Measurements from ENCODE around the gene OTULINL. TPM values are rescaled to one million over a fixed set of nuclear protein-coding genes. Genes with fewer than 3 reads are reported as not detected.
A peak's percentile ranks its signal among the peaks of the same experiment; 100 is the strongest.
"Not testable (repeated sequence)": the region's sequence is repeated elsewhere in the genome, so short reads cannot be mapped to it uniquely, and the experiment has no call there.

The OTULINL gene
- 10 to 100 TPM; 10.4 to 40.7 (median 14.7) TPM for polyA plus RNA-seq (ENCODE audit: insufficient read length in 4 of 4)

DNA sequence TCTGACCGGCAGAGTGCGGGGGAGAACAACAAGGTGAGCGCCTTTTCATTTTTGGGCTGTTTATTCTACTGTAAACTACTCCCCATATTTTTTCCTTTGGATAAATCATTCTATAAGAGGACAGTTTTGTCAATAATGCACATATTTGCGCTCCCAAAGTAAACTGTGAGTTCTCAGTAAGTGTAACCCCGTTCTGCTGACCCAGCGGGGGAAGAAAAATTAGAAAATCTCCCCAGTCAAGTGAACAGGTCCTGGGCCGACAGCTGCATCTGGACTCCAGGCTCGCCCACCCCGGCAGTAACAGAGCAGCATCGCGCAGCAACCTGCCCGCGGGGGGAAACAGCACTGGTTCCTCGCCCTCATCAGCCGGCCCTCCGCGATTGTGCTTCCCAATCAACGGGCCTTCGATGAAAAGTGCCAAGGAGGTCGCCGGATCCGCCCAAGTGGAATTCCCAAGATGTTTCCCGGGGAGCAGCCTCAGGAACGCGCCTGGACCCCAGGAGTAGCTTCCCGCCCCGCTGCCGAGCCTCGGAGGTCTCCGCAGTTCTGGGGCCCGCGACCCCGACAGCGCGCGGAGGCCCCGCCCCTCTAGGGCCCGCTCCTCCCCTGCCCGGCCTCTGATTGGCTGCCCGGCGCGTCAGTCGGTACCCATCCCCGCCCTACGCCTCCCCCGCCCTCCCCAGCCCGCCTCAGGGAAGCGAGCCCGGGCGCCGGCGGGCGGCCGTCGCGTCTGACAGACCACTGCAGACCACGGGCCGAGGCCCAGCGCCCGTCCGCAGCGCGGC, at the start of gene OTULINL:
OTULINL (plus strand) TSS at position 687 of the 785 bp plus-strand sequence. CDS start 103 bp downstream, outside the sequence.
- peak; percentile 48 to 79 (median 68) for DNase-seq (ENCODE audit: low read depth in 4 of 4, low spot score in 3 of 4)

DNA sequence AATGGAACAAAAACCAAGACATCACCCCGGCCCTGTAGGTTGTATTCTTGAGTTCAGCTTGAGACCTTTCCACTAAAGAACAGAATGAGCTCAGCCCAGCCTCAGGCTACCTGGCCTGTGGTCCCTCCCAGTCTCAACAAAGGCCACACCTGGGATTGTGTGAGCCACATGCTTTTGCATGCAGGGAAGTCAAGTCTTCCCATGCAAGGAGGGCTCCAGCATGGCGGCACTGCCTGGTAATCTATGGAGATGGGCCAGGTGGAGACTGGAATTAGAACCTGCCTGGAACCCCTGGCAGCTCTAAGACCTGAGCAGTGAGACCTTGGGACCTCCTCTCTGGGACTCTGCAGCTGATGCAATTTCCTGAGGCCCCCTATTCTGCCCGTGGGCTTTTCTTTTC, 49.4 kb upstream of the OTULINL start:
- no peak for DNase-seq (ENCODE audit: low read depth in 4 of 4, low spot score in 3 of 4)

- peak in 2 of 4 donors; percentile 12 to 25 for DNase-seq (ENCODE audit: low read depth in 4 of 4, low spot score in 3 of 4)
Observed at GRCh38 chr5:14534773-14535172, 46.8 kb upstream of the OTULINL start.

DNA sequence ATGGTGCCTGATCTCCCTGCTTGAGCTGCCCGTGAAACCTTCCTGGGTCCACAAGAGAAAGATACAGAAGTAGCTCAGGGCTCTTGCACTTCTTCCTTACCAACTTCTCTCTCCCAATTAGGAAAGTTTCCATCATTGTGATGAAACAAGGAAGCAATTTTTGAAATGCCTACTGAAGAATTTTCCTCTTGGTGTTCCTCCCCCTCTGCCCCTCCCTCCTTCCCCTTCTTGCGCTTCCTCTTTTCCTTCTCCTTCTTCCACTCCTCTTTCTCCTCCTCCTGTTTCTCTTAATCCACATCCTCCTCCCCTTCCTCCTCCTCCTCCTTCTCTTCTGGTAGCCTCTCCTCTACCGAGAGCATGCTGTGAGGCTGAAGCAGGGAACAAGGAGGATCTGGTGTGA, 36.3 kb upstream of the OTULINL start:
- DNase-seq (ENCODE audit: low read depth in 4 of 4, low spot score in 3 of 4): no peak

DNA sequence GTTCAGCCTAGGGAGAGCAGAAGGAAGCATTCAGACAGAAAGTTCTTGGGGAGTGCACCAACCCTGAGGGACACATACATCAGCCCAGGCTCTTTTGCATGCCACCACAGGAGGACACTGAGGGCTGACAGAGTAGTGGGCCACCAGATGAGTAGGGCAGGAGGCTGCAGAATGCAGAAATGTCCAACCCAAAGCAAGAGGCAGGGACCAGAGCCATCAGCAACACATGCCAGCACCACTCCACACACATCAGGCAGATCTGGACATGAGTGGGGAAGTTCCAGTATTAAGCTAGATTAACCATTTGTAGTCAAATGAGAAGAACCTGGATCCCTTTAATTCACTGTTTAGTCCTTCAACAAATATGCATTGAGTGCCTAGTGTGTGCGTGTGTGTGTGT, 35.7 kb upstream of the OTULINL start:
- DNase-seq (ENCODE audit: low read depth in 4 of 4, low spot score in 3 of 4): no peak

GRCh38 chr5:14547666-14548065, 33.9 kb upstream of the OTULINL start:
- no peak for DNase-seq (ENCODE audit: low read depth in 4 of 4, low spot score in 3 of 4)

DNA sequence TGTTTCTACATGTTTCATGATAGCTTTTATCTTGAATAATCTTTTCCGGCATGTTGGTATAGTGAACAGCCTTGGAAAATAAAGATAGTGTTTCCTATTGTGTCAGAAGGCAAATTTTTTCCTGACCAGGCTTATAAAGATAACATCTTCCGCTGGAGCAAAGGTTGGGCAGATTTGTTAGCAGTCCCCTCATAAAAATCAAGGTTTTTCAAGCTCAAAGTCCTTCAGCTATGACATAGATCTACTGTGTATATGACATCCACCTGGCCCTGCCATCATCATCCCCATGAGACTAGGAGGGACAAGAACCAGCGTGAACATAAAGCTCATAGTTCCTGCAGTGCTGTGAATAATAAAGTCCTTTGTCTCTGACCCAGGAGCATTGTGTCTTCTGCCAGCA, 30.4 kb upstream of the OTULINL start:
- no peak for DNase-seq (ENCODE audit: low read depth in 4 of 4, low spot score in 3 of 4)

- DNase-seq (ENCODE audit: low read depth in 4 of 4, low spot score in 3 of 4): no peak
Observed at GRCh38 chr5:14552017-14552416, 29.6 kb upstream of the OTULINL start.

GRCh38 chr5:14554288-14554687, 27.3 kb upstream of the OTULINL start:
- DNase-seq (ENCODE audit: low read depth in 4 of 4, low spot score in 3 of 4): not testable (repeated sequence)

DNA sequence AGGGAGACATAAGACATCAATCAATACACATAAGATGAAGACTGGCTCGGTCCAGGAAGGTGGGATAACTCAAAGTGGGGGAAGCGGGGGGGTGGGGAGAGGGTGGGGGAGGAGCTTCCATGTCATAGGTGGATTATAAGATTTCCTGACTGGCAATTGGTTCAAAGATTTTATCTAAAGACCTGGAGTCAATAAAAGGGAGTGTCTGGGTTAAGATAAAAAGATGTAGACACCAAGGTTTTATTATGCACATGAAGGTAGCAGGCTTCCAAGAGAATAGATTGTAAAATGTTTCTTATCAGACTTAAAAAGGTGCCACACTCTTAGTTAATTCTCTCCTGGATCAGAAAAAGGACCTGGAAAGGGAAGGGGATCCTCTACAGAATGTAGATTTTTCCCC, 25.6 kb upstream of the OTULINL start:
- DNase-seq (ENCODE audit: low read depth in 4 of 4, low spot score in 3 of 4): no peak

- DNase-seq (ENCODE audit: low read depth in 4 of 4, low spot score in 3 of 4): peak in 1 of 4 donors; percentile 14
Observed at GRCh38 chr5:14557203-14557770, 24.3 kb upstream of the OTULINL start.

GRCh38 chr5:14557791-14558415, 23.7 kb upstream of the OTULINL start:
- DNase-seq (ENCODE audit: low read depth in 4 of 4, low spot score in 3 of 4): no peak

DNA sequence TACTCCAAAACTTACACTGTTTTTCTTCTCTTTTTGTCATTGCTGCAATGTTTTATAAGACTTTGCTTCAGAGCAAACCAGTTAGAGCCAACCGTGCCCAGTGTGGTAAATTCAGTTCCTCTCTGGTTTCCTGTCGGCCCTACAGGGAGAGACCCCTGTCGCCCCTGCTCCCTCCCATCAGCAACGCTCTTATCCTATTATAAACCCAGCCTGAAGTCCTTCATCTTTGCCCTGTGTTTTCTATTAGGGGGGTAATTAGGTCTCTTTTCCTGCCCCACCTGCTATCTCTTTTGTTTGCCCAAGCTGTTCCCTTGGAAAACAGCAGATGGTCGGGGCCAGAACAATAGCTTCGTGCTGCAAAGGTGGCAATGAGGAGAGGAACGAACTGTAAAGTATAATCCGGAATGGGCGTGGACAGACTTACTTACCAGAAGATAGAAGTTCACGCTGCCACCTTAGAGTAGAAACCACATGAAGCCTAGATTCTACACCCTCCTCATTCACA, 21.4 kb upstream of the OTULINL start:
- DNase-seq (ENCODE audit: low read depth in 4 of 4, low spot score in 3 of 4): no peak

DNA sequence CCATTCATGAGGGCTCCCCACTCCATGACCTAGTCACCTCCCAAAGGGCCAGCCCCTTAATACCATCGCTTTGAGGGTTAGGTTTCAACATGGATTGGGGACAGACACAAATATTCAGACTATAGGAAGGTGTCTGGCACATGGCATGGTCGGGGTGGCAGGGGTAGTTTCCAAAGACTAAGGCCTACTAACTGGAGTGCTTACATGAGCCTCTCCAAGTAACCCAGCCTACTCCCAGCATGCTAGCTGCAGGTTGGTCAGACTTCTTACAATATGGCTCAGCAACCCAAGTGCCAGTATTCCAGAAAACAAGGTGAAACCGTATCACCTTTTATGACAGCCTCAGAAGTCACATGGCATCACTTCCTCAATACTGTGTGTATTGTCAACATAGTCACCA, 19.9 kb upstream of the OTULINL start:
- DNase-seq (ENCODE audit: low read depth in 4 of 4, low spot score in 3 of 4): no peak

DNA sequence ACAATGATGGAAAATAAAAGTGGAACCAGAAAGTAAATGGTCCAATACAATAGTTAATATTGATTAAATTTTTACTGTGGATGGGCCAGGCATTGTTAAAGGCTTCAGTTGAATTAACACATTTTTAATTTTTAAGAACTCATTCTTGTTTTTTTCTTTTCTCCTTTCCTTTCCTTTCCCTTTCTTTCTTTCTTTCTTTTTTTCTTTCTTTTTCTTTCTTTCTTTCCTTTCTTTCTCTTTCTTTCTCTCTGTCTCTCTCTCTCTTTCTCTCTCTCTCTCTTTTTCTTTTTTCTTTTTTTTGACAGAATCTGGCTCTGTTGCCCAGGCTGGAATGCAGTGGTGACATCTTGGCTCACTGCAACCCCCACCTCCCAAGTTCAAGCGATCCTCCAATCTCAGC, 13.3 kb upstream of the OTULINL start:
- DNase-seq (ENCODE audit: low read depth in 4 of 4, low spot score in 3 of 4): no peak

DNA sequence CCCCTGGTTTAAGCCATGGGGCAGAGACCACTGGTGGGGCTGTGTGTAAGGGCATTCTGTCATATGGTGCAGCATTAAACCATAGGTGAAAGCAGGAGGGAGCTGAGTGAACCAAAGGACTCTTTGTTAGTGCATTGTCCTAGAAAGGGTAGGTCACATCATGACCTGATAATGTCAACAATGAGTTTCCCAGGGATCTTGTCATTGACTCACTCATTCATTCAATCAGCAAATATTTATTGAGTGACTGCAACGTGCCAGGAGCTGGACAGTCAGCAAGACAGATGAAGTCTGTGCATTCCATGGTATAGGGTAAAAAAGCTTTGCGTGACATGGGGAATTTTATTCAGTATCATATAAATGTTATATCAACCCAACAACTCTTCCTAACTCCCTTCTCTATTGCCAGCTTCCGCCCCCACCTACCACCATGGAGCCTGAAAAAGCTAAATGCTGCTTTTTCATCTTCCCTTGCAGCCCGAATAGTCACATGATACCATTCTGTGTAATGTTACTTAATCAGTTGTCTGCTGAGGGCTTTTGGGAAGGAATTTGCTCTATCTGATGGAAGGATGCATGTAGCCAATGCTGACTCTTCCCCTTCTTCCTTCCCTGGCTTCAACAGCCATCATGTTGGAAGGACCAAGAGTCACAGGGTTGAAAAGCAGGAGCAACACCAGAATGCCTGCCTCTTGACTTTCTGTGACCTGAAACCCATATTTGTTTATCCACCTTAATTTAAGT, 11.5 kb upstream of the OTULINL start:
- DNase-seq (ENCODE audit: low read depth in 4 of 4, low spot score in 3 of 4): no peak

GRCh38 chr5:14571901-14572300, 9.7 kb upstream of the OTULINL start:
- DNase-seq (ENCODE audit: low read depth in 4 of 4, low spot score in 3 of 4): no peak

DNA sequence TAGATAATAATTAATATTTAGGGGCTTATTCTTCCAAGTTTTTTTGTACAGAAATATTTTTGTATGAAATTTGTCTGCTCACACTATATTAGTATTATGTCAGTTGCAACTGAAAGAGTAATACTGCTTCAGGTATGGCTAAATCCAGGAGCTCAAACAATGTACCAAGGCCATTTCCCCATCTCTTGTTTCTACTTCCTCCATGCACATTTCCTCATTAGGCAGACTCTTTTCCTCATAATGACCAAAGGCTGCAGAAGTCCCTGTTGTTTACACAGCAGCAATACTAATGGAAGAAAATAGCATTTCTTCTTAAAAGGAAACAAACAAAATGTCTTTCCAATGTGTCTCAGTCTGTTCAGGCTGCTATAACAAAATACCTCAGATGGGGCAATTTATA, 9.2 kb upstream of the OTULINL start:
- DNase-seq (ENCODE audit: low read depth in 4 of 4, low spot score in 3 of 4): no peak

DNA sequence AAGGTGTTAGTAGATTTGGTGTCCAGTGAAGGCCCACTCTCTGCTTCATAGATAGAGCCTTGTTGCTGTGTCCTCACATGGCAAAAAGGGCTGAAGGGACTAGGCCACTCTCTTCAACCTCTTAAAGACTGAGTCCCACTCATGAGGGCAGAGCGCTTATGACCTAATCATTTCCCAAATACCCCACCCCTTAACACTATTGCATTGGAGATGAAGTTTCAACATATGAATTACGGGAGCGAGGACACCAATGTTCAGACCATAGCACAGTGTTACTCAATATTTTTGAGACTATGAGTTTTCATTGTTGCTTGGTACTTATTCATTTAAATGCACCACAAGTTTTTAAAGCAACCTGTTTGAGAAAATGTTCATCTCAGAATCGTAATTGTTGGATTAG, 8.8 kb upstream of the OTULINL start:
- DNase-seq (ENCODE audit: low read depth in 4 of 4, low spot score in 3 of 4): no peak

GRCh38 chr5:14574096-14574495, 7.5 kb upstream of the OTULINL start:
- no peak for DNase-seq (ENCODE audit: low read depth in 4 of 4, low spot score in 3 of 4)

All from left renal pelvis (tissue), 4 donors.